NCI-H2029 (cell line): ENCODE results near the gene TXNRD3.
"Not testable (repeated sequence)": the region's sequence is repeated elsewhere in the genome, so short reads cannot be mapped to it uniquely, and the experiment has no call there.

Source experiments
- DNase-seq: peaks from one replicate; lab custom pipeline; 2025; lab: John Stamatoyannopoulos, UW

TXNRD3 gene

GRCh38 chr3:126646674-126647073 is 8.2 kb downstream of the TXNRD3 start:
- DNase-seq = no peak

- DNase-seq = no peak
These were observed 10.3 kb downstream of the TXNRD3 start for GRCh38 chr3:126644615-126645014.

GRCh38 chr3:126638790-126639189 is 16.1 kb downstream of the TXNRD3 start:
- no peak for DNase-seq

GRCh38 chr3:126636436-126636835 is 18.5 kb downstream of the TXNRD3 start:
- DNase-seq = no peak

GRCh38 chr3:126634803-126635202 is 20.1 kb downstream of the TXNRD3 start:
- no peak for DNase-seq

- no peak for DNase-seq
These were observed 24.9 kb downstream of the TXNRD3 start for GRCh38 chr3:126630020-126630419.

GRCh38 chr3:126625735-126626134 is 29.2 kb downstream of the TXNRD3 start:
- not testable (repeated sequence) for DNase-seq

- DNase-seq = no peak
These were observed 32.2 kb downstream of the TXNRD3 start for GRCh38 chr3:126622694-126623093.

- no peak for DNase-seq
These were observed 33.1 kb downstream of the TXNRD3 start for GRCh38 chr3:126621627-126622345.

- no peak for DNase-seq
These were observed 33.8 kb downstream of the TXNRD3 start for GRCh38 chr3:126621171-126621570.

- no peak for DNase-seq
These were observed 34.2 kb downstream of the TXNRD3 start for GRCh38 chr3:126620738-126621137.

- DNase-seq = no peak
These were observed 36.2 kb downstream of the TXNRD3 start for GRCh38 chr3:126618760-126619159.

GRCh38 chr3:126618021-126618420 is 36.9 kb downstream of the TXNRD3 start:
- no peak for DNase-seq

GRCh38 chr3:126617571-126617970 is 37.4 kb downstream of the TXNRD3 start:
- no peak for DNase-seq

GRCh38 chr3:126616931-126617330 is 38.0 kb downstream of the TXNRD3 start:
- DNase-seq = no peak

GRCh38 chr3:126613479-126614188 is 41.3 kb downstream of the TXNRD3 start:
- DNase-seq = no peak

- DNase-seq = no peak
These were observed 42.3 kb downstream of the TXNRD3 start for GRCh38 chr3:126612479-126613205.

GRCh38 chr3:126609909-126610308 is 45.0 kb downstream of the TXNRD3 start:
- DNase-seq = no peak

GRCh38 chr3:126607214-126607908 is 47.6 kb downstream of the TXNRD3 start:
- DNase-seq = no peak

- DNase-seq = no peak
These were observed 48.9 kb downstream of the TXNRD3 start for GRCh38 chr3:126606001-126606400.

GRCh38 chr3:126604691-126605090 is 50.2 kb downstream of the TXNRD3 start:
- DNase-seq = no peak

- DNase-seq = no peak
These were observed 55.8 kb downstream of the TXNRD3 start for GRCh38 chr3:126599101-126599500.
